ENCODE measurements around the gene TREX2. TPM values are rescaled to one million over a fixed set of nuclear protein-coding genes. Genes with fewer than 3 reads are reported as not detected.

Gene TREX2
- total RNA-seq, 2 donors from 2014 or later, result 1.0 to 1.6 TPM

- Histone ChIP-seq H3K9me3 (no peaks in the 10 kb centered on the region), H3K4me1 (no peaks in the 10 kb centered on the region), H3K4me3 (no peak overlapping the region), H3K36me3 (replicated peaks in 1 of 2; ENCODE audit: insufficient read depth in 1 of 2, low read depth in 2 of 2) (no peaks in the 10 kb centered on the region), H3K27me3 (no peaks in the 10 kb centered on the region), H3K27ac (no peak overlapping the region)
- intact Hi-C loops (cut with DNase I), result no loop called here
- TF ChIP-seq CTCF (IDR thresholded peaks at IDR 0.05), result no peak
- no peak for TF ChIP-seq POLR2A (IDR thresholded peaks at IDR 0.05)
- 80 to 87% methylated on average over 1 to 7 of the region's 8 CpGs for WGBS, 2 donors
- ATAC-seq (no peak), DNase-seq (no peak)
Measured at GRCh38 chrX:153434801-153435200, 11.1 kb downstream of the TREX2 start.

- H3K4me1 ChIP-seq, result no peaks in the 10 kb centered on the region
- H3K27ac ChIP-seq, result no peak overlapping the region
- ATAC-seq (no peak), DNase-seq (no peak)
- 80 to 87% methylated on average over 6 to 10 of the region's 17 CpGs for WGBS, 2 donors
- H3K36me3 ChIP-seq (replicated peaks in 1 of 2; ENCODE audit: insufficient read depth in 1 of 2, low read depth in 2 of 2), result no peaks in the 10 kb centered on the region
- no peaks in the 10 kb centered on the region for H3K9me3 ChIP-seq
- H3K4me3 ChIP-seq, result no peak overlapping the region
- no peaks in the 10 kb centered on the region for H3K27me3 ChIP-seq
- TF ChIP-seq CTCF (IDR thresholded peaks at IDR 0.05) (no peak), POLR2A (IDR thresholded peaks at IDR 0.05) (no peak)
- intact Hi-C loops (cut with DNase I), result no loop called here
Measured at GRCh38 chrX:153433781-153434285, 12.0 kb downstream of the TREX2 start.

- H3K27me3 ChIP-seq, result no peaks in the 10 kb centered on the region
- no peaks in the 10 kb centered on the region for H3K9me3 ChIP-seq
- no peaks in the 10 kb centered on the region for H3K4me1 ChIP-seq
- H3K36me3 ChIP-seq (replicated peaks in 1 of 2; ENCODE audit: insufficient read depth in 1 of 2, low read depth in 2 of 2), result no peaks in the 10 kb centered on the region
- intact Hi-C loops (cut with DNase I), result no loop called here
- 64 to 84% methylated on average over 5 to 9 of the region's 12 CpGs for WGBS, 2 donors
- DNase-seq (peak in 1 of 4 donors; percentile 1), ATAC-seq (no peak)
- H3K4me3 ChIP-seq, result no peak overlapping the region
- TF ChIP-seq CTCF (IDR thresholded peaks at IDR 0.05) (no peak), POLR2A (IDR thresholded peaks at IDR 0.05) (no peak)
- H3K27ac ChIP-seq, result no peak overlapping the region
Measured at GRCh38 chrX:153433161-153433680, 12.6 kb downstream of the TREX2 start.

- H3K27me3 ChIP-seq, result no peaks in the 10 kb centered on the region
- intact Hi-C loops (cut with DNase I), result no loop called here
- H3K4me3 ChIP-seq, result no peak overlapping the region
- 79 to 94% methylated on average over 4 to 6 of the region's 6 CpGs for WGBS, 2 donors
- H3K9me3 ChIP-seq, result no peaks in the 10 kb centered on the region
- no peaks in the 10 kb centered on the region for H3K4me1 ChIP-seq
- DNase-seq (no peak), ATAC-seq (no peak)
- no peaks in the 10 kb centered on the region for H3K36me3 ChIP-seq (replicated peaks in 1 of 2; ENCODE audit: insufficient read depth in 1 of 2, low read depth in 2 of 2)
- TF ChIP-seq CTCF (IDR thresholded peaks at IDR 0.05), result no peak
- TF ChIP-seq POLR2A (IDR thresholded peaks at IDR 0.05), result no peak
- no peak overlapping the region for H3K27ac ChIP-seq
Measured at GRCh38 chrX:153430796-153431195, 15.1 kb downstream of the TREX2 start.

- intact Hi-C loops (cut with DNase I), result no loop called here
- no peak overlapping the region for H3K27ac ChIP-seq
- H3K27me3 ChIP-seq, result no peaks in the 10 kb centered on the region
- ATAC-seq, result no peak
- no peaks in the 10 kb centered on the region for H3K36me3 ChIP-seq (replicated peaks in 1 of 2; ENCODE audit: insufficient read depth in 1 of 2, low read depth in 2 of 2)
- H3K4me3 ChIP-seq, result no peak overlapping the region
- 77 to 91% methylated on average over 3 of the region's 3 CpGs for WGBS, 2 donors
- H3K9me3 ChIP-seq, result no peaks in the 10 kb centered on the region
- no peak for DNase-seq
- no peak for TF ChIP-seq CTCF (IDR thresholded peaks at IDR 0.05)
- TF ChIP-seq POLR2A (IDR thresholded peaks at IDR 0.05), result no peak
- H3K4me1 ChIP-seq, result no peaks in the 10 kb centered on the region
Measured at GRCh38 chrX:153426204-153426603, 19.7 kb downstream of the TREX2 start.
